Astrocyte of the spinal cord (primary cell): Measurements from ENCODE around the gene SRRT.

Experiments
- DNase-seq: peaks from one replicate; pipeline ENCODE4 v3.0.0; 2011; ENCODE audit warnings: low read depth, low spot score
- H3K4me3 ChIP-seq: 2 replicates; pipeline ENCODE4 v1.5.1; 2011; ENCODE audit warnings: low read depth, mild to moderate bottlenecking, low read length, moderate library complexity
- in situ Hi-C: cut with HindIII; loops from 2 replicates; pipeline ENCODE4 v1.10.0; 2017; ENCODE audit warnings: low sequenced_read_pairs
- TF ChIP-seq, protein P1 (sequence below): IDR thresholded peaks from 2 replicates; pipeline ENCODE4 v1.5.1; 2012; ENCODE audit warnings: low read depth, mild to moderate bottlenecking, low read length, inconsistent platforms

Gene SRRT

DNA sequence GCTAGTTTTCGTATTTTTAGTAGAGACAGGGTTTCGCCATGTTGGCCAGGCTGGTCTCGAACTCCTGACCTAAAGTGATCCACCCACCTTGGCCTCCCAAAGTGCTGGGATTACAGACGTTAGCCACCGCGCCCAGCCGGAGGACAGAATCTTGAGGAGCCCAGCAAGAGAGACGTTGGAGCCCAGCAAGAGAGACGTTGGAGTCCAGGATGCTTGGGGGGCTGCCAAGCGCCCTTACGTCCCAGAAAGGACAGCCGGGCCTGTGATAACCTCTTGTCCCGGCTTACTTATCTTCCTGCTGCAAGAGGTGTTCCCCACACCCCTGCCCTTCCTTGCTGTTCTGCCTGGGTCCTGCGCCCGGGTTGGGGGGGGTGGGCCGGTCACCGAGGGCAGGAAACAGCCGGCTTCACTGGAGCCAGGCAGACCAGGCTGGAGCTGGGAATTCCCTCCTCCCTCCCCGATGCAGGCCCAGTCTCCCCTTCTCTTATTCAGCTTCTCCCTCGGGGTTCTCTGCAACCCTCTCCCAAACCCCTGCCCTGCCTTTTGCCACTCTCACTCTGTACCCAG lies 45.7 kb upstream of the SRRT start:
- in situ Hi-C loops: no loop called here
- no peak overlapping the region for H3K4me3 ChIP-seq
- TF ChIP-seq, protein P1, sequence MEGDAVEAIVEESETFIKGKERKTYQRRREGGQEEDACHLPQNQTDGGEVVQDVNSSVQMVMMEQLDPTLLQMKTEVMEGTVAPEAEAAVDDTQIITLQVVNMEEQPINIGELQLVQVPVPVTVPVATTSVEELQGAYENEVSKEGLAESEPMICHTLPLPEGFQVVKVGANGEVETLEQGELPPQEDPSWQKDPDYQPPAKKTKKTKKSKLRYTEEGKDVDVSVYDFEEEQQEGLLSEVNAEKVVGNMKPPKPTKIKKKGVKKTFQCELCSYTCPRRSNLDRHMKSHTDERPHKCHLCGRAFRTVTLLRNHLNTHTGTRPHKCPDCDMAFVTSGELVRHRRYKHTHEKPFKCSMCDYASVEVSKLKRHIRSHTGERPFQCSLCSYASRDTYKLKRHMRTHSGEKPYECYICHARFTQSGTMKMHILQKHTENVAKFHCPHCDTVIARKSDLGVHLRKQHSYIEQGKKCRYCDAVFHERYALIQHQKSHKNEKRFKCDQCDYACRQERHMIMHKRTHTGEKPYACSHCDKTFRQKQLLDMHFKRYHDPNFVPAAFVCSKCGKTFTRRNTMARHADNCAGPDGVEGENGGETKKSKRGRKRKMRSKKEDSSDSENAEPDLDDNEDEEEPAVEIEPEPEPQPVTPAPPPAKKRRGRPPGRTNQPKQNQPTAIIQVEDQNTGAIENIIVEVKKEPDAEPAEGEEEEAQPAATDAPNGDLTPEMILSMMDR: no peak
- no peak for DNase-seq

DNA sequence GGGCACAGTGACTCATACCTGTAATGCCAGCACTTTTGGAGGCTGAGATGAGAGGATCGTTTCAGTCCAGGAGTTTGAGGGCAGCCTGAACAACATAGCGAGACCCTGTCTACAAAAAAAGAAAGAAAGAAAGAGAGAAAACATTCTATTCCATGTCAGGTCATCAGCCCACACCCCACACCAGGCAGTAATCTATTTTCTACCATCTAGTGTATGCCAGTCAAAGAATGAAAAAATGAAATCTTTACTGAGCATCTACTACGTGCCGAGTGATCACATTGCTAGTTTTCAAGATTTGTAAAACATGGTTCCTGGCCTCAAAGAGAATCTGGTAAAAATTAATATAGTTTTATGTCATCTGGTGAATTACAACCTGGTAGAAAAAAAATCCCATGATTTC lies 44.5 kb upstream of the SRRT start:
- TF ChIP-seq, protein P1: no peak
- H3K4me3 ChIP-seq: no peak overlapping the region
- DNase-seq: no peak
- in situ Hi-C loops: no loop called here

DNA sequence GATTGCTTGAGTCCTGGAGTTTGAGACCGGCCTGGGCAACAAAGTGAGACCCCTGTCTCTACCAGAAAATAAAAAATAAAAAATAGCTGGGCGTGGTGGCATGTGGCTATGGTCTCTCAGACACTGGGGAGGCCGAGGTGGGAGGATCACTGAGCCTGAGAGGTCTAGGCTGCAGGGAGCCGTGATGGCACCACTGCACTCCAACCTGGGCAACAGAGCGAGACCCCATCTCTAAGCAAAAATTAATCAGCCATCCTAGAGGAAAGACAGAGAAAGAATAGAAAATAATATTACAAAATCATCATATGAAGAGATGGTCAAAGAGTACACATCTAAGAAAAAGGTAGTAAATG lies 42.6 kb upstream of the SRRT start:
- TF ChIP-seq, protein P1: no peak
- DNase-seq: no peak
- in situ Hi-C loops: no loop called here
- no peak overlapping the region for H3K4me3 ChIP-seq

DNA sequence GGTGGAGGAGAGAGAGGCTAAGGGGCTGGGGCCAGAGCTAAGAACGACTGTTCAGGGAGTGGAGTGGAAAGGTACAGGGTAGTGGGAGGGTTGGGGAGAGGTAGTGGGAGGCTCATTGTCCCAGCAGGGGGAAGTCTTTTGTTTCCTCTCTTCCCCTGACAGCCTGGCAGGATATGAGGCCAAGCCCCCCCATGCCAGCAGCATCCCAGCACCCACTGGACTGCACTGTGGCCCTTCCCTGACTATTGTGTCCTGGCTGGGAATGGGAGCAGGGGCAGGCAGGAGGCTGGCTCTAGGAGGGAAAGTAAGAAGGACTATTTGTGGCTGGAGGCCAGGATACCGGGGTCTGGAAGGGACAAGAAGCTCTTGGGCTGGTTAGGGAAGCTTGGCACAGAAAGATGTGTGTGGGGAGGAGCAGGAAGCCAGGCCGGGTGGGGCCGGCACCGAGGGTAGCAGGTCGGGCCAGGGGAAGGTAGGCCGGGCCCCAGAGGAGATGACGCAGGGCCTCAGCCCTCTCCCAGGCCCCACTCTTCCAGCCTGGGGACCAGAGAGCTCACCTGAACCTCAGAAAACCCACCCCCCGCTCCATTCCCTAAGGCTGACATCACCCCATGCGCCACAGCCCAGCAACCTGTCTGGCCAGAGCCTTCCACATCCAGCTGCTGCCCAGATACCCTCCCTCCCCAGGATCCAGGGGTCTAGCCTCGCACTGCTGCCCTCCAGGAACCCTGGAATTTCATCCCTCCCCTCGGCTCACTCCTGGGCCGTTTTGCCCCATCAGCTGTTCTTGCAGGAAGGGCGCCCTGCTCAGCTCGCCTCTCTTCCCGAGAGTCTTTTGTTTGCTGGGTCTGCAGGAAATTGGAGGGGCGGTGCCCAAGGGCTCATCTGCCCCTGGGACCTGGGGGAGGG lies 38.7 kb upstream of the SRRT start:
- no peak overlapping the region for H3K4me3 ChIP-seq
- DNase-seq: no peak
- TF ChIP-seq, protein P1: no peak
- in situ Hi-C loops: no loop called here

DNA sequence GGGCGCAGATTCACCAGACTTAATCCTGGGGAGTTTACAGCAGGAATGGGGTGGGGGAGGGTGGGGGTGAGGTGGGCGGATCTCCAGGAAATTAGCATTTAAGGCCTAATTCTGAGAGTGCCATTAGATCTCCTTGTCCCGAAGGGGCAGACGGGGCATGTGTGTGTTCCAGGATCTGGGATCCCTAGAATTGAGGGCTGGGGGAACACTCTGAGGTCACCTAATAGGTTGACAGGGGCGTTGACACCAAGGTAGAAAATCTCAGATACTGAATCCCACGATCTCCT lies 38.1 kb upstream of the SRRT start:
- TF ChIP-seq, protein P1: no peak
- in situ Hi-C loops: no loop called here
- no peak for DNase-seq
- peak overlapping the region; percentile 28 for H3K4me3 ChIP-seq

DNA sequence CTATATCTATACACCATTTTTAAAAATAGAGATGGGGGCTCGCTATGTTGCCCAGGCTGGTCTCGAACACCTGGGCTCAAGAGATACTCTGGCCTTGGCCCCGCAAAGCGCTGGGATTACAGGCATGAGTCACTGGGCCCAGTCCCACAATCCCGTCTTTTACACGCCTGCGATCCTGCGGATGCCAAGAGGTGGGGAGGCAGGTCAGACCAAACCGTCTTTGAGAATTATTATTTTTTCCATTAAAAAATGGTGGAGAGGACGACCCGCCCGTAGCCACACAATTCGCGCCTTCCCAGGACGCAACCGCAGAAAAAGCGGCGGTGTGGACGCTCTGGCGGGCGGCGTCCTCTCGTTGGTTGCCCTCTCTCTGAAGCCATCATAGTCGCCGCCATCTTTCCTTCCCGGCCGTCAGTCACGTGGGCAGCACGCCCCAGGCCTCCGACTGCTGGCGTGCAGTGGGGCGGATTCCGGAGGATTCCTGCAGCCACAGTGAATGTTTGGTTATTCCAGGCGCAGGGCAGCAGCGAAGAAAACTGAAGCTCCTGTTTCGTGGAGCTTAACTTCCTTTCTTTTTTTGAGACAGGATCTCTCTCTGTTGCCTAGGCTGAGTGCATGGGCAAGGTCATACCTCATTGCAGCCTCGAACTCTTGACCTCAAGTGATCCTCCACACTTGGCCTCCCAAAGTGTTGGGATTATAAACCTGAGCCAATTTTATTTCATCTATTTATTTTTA lies 37.6 kb upstream of the SRRT start:
- H3K4me3 ChIP-seq: peak overlapping the region; percentile 28
- in situ Hi-C loops: no loop called here
- TF ChIP-seq, protein P1: no peak
- peak; percentile 93 for DNase-seq
